Pancreas (tissue), 10 donors: ENCODE data around the gene JUNB. TPM values are rescaled to one million over a fixed set of nuclear protein-coding genes. Genes with fewer than 3 reads are reported as not detected.

Experiments used
- ATAC-seq, 4 donors: fragments of 200-7000 bp; cut with Tn5 transposase; one replicate each; pipeline versions ENCODE4 v1.8.0 to v1.9.1; 2020; ENCODE audit warnings: mild to moderate bottlenecking in 4 of 4, moderate library complexity in 4 of 4
- DNase-seq, 6 donors: peaks; one replicate each; pipeline ENCODE4 v3.0.0-alpha.2; 2020
- FAIRE-seq: peaks from 2 replicates; lab custom pipeline; 2012; peaks lifted over from hg19 to GRCh38; lab: Jason Lieb, UNC
- H3K27ac ChIP-seq, 4 donors: fragments of 200-600 bp; sonication (generic); 1 replicate in 3 of 4; 2 replicates in 1 of 4; pipeline versions ENCODE4 v1.5.0 to v1.8.0; 2020
- H3K27me3 ChIP-seq, 4 donors: fragments of 200-600 bp; one replicate each; pipeline ENCODE4 v1.8.0; 2021
- H3K36me3 ChIP-seq, 3 donors: fragments of 200-600 bp; sonication (generic) in 1 of 3; one replicate each; pipeline versions ENCODE4 v1.5.0 to v1.8.0; 2020 to 2021
- H3K4me1 ChIP-seq, 3 donors: fragments of 200-600 bp; one replicate each; pipeline ENCODE4 v1.8.0; 2021
- H3K4me3 ChIP-seq, 4 donors: fragments of 200-600 bp; sonication (generic) in 2 of 4; one replicate each; pipeline versions ENCODE4 v1.5.0 to v1.8.0; 2020 to 2021
- H3K9me3 ChIP-seq, 4 donors: fragments of 200-600 bp; one replicate each; pipeline ENCODE4 v1.8.0; 2021
- CTCF ChIP-seq, 4 donors: fragments of 200-600 bp; sonication (generic) in 3 of 4; IDR thresholded peaks; one replicate each; pipeline versions ENCODE4 v1.5.0 to v1.8.0; 2021; ENCODE audit warnings: antibody characterized with exemption in 4 of 4
- WGBS, 2 donors: extraction: QIAGEN DNeasy Blood & Tissue Kit; methylation state at CpG; one replicate each; pipeline ENCODE4 v1.1.7; 2013; 5-methylcytosine and 5-hydroxymethylcytosine counted together
- intact Hi-C, 3 donors: fragments of 100-400 bp; cut with DNase I; formaldehyde crosslinking; loops; one replicate each; pipeline versions ENCODE4 v1.11.1 to v1.14.2; 2022
- polyA plus RNA-seq, 2 donors: library from polyadenylated mRNA; stranded (reverse); fragments of 200-250 nt; gene quantifications; one replicate each; pipeline ENCODE4 v1.2.3, GENCODE V29; 2013
- total RNA-seq, 6 donors: library from RNA; stranded (reverse); fragmentation: NEBNext Ultra II Directional in 4 of 6; extraction: Animal tissue kit (Norgen Biotek cat#: 25700) in 4 of 6; gene quantifications; one replicate each; pipeline versions ENCODE4 v1.2.1 to v1.2.4, GENCODE V29; 2021 to 2023
- donor health status: healthy with polysubstance abuse.
- donor health status: DM: no; HTN: no; CAD: no; lungs with moderate emphysema.
- donor health status: DM: no; HTN: no; CAD: no.
- donor health status: control.
- donor health status: control.
- donor health status: Bipolar disorder and iron deficiency.
- donor health status: DM: yes; HTN: yes; CAD: no.
- donor health status: DM: no; HTN: no; CAD: no.
- donor health status: DM: no; HTN: no; CAD: no.
- donor health status: DM: yes; HTN: yes; CAD: no.

JUNB gene
- total and polyA plus RNA-seq, 8 donors, result 41.6 to 206 (median 97.8) TPM

GRCh38 chr19:12769689-12770088, 21.6 kb upstream of the JUNB start:
- no peak overlapping the region for H3K27ac ChIP-seq
- no peak overlapping the region for H3K4me3 ChIP-seq
- FAIRE-seq (no peak), ATAC-seq (no peak), DNase-seq (no peak)
- WGBS, 2 donors, result 80 to 83% methylated on average over 35 to 37 of the region's 37 CpGs
- H3K4me1 ChIP-seq, result no peaks in the 10 kb centered on the region
- no peaks in the 10 kb centered on the region for H3K9me3 ChIP-seq
- peaks cover 0 to 22% (median 18%) of the 10 kb centered on the region in 3 donors for H3K36me3 ChIP-seq
- H3K27me3 ChIP-seq, result no peaks in the 10 kb centered on the region
- intact Hi-C loops, result loop anchor here in 1 of 3 donors (5.0 kb wide), 1 partner anchor 33 kb away; the partner anchor contains the start of genes PRDX2 and THSD8
- no peak for TF ChIP-seq CTCF (IDR thresholded peaks at IDR 0.05)

- H3K36me3 ChIP-seq, result peaks cover 0 to 19% (median 16%) of the 10 kb centered on the region in 3 donors
- intact Hi-C loops, result no loop called here
- H3K27me3 ChIP-seq, result no peaks in the 10 kb centered on the region
- WGBS, 2 donors, result 94 to 95% methylated on average over 13 of the region's 13 CpGs
- no peak overlapping the region for H3K4me3 ChIP-seq
- DNase-seq (no peak), FAIRE-seq (no peak), ATAC-seq (no peak)
- no peaks in the 10 kb centered on the region for H3K9me3 ChIP-seq
- no peak overlapping the region for H3K27ac ChIP-seq
- TF ChIP-seq CTCF (IDR thresholded peaks at IDR 0.05), result no peak
- H3K4me1 ChIP-seq, result no peaks in the 10 kb centered on the region
These were observed 20.4 kb upstream of the JUNB start for GRCh38 chr19:12770922-12771321.

- no peak for TF ChIP-seq CTCF (IDR thresholded peaks at IDR 0.05)
- 86% methylated on average over 4 of the region's 4 CpGs for WGBS, 2 donors
- H3K9me3 ChIP-seq, result no peaks in the 10 kb centered on the region
- intact Hi-C loops, result no loop called here
- H3K27ac ChIP-seq, result no peak overlapping the region
- no peak overlapping the region for H3K4me3 ChIP-seq
- DNase-seq, result no peak
- H3K4me1 ChIP-seq, result peaks cover 0 to 5% (median 3%) of the 10 kb centered on the region in 3 donors
- ATAC-seq, result no peak
- no peaks in the 10 kb centered on the region for H3K27me3 ChIP-seq
- peaks cover 0 to 19% (median 13%) of the 10 kb centered on the region in 3 donors for H3K36me3 ChIP-seq
- no peak for FAIRE-seq
These were observed 19.0 kb upstream of the JUNB start for GRCh38 chr19:12772323-12772722.

- H3K9me3 ChIP-seq, result no peaks in the 10 kb centered on the region
- FAIRE-seq (no peak), ATAC-seq (no peak), DNase-seq (no peak)
- H3K27me3 ChIP-seq, result no peaks in the 10 kb centered on the region
- H3K27ac ChIP-seq, result no peak overlapping the region
- 88 to 89% methylated on average over 2 of the region's 2 CpGs for WGBS, 2 donors
- TF ChIP-seq CTCF (IDR thresholded peaks at IDR 0.05), result no peak
- intact Hi-C loops, result no loop called here
- H3K36me3 ChIP-seq, result peaks cover 0 to 8% (median 6%) of the 10 kb centered on the region in 3 donors
- no peak overlapping the region for H3K4me3 ChIP-seq
- H3K4me1 ChIP-seq, result peaks cover under 1 to 6% (median 5%) of the 10 kb centered on the region in 3 donors
These were observed 17.7 kb upstream of the JUNB start for GRCh38 chr19:12773571-12773970.
